ENCODE data around the gene SSUH2.

Gene SSUH2

DNA sequence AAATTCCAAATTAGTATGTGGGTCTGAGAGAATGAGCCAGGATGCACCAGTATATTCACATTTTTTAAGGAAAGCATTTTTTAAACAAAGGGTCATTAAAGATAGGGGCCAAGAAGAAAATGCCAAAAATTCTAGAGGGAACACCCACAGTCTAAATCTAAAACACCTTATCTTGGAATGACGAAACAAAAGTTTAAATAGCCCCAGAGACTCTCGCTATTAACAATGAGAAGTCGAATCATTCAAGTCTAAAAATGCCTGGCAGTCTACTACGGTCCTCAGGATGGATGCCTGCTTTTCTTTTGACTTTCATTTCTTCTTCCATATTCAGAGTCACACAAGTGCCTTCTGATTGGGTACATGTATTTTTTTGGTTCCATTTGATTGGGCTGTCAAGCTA lies 66.3 kb downstream of the SSUH2 start:
- no peak for DNase-seq

DNA sequence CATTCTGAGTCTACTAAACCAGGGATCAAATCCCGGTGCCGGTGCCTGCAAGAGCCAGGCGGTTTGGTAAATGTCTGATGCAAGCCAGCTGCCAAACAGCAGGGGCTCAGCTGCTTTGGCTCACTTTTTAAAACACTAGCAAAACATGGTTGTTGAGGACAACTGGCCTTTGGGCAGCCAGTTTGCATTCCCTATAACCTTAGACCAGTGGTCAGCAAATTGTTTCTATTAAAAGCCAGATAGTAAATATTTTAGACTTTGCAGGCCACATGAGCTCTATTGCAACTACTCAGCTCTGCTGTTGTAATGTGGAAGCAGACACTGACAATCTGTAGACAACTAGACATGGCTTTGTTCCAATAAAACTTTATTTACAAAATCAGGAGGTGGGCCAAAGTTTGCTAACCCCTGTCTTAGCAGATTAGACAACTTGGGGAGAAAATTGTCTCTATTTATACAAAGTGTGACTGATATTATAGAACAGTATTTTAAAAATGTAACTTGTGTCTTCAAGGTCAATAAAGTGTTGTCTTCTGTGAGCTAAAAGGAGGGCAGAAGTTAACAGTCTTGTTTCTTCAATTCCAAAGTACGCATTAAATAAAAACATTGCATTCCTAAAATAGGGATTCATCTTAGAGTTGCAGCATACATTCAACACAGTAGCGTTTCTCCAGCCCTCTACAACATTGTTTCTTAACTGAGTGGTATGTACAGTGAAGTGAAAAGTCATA lies 67.6 kb downstream of the SSUH2 start:
- no peak for DNase-seq

DNA sequence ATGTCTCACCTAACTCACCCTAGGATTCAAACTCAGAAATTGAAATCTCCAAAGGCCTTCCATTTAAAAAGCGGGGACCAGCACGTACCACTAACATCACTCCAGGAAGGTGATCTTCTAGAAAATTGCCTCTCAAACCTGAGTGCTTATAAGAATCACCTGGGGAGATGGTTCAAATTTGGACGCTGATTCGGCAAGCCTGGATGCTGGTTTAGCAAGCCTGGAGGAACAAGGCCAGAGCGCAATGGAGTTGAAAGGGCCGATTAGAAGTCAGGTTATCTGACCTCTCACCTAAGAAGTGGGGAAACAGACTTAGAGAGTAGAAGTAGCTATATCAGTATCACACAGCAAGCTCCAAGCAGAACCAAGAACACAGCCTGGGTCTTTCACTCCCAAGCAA lies 68.2 kb downstream of the SSUH2 start:
- DNase-seq, result no peak

DNA sequence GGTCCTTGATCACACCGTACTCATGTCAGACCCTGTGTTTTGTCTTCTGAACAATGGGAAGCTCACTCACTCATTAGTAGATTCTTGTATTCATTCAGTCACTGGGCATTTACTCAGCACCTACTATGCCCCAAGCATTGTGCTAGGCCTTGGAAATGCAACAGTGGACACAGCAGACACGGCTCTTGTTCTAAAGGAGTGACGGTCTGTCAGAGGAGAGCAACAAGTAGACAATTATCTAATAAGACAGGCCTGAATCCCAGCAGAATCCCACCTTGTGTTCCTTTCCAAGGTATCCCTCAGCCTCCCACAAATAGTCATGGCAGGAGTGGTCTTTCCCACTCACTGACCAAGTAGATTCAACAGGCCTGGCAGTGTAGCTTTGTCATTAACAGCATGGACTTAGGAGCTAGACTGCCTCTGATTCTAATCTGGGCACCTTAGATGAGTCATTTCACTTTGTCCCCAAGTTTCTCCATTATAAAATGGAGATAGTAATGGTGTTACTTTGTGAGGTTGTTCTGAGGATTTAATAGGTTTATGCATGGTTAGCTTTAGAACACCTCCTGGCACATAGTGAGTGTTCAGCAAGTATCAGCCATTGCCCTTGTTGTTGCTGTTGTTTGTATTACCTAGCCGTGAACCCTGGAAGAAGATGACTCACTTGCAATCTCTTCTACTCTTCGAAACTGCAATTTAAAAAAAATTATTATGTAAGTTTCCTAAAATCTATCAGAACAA lies 69.1 kb downstream of the SSUH2 start:
- no peak for DNase-seq

DNA sequence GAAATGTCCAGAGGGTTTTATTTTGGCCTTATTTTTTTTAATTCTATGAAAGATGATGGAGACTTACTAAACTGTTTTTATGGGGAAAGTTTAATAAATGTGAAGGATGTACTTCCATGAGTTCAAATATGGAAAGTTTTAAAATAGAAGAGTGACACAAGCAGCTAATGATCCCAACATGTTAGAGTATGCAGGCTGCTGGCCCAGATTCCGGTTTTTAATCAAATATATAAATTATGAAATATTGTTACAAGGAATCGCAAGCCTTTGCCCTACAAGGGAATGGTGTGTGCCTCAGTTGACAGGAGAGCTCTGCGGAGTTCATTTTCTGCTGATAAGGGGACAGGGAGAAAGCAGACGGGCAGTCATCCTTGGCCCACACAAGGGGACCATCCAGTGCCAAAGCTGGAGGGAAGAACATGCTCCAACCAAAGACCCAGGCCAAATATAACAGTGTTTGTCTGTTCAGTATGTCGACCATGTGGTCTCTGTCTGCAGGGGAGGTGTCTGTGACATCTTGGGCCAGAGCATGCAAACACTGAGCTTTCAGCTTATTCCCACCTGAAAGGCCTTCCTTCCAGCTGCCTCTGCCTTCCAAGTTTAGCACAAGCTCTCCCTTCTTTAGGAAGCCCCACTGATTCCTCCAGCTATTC lies 69.8 kb downstream of the SSUH2 start:
- no peak for DNase-seq

DNA sequence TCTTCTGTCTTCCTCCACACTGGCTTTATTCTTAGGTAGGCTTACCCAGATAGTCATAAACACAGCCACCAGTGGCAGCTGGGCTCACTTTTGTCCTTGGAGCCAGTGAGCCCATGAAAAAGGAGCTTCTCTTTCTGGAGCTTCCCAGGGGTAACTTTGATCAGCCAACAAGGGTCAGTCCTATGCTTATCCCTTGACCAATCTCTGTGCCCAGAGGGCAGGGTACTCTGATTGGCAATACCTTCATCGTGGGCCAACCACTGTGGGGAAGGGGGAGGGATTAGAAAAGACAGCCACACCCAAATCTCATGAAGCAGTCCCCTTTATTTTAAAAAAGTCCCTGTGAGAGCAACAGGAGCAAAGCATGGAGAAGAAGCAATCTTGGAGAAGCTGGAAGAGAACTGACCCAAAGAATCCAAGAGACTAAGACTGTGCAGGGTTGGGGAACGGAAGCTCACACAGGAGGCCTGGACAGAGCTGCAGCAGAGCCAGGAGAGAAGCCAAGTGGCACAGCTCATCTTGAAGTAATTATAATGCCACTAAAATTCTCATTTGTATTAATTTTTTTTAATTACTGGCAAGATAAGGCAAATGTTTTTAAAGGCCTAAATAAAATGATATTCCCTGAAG lies 70.4 kb downstream of the SSUH2 start:
- no peak for DNase-seq

DNA sequence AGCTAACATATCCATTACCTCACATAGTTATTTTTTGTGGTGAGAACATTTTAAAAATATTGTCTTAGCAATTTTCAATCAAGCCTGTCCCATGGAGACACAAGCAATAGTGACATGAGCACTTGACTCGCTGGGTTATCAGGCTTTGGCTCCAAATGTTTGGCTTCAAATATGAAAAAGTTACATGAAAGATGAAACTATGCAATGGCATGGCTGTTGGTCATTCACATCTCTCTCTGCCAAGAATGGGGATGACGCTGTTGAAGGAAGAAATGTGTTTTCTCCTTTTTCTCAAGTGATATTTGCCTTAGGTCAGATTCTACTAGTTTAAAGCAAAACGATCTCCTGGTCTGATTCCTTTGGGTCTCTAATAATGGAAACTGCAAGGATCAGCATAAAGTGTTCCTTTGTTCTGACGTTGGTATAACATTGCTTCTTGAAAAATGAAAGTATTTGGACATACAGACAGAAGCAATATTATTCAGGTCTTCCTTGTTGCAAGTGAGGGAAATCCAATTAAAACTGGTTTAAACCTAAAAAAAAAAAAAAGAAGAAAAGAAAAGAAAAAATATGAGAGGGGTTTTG lies 71.2 kb downstream of the SSUH2 start:
- no peak for DNase-seq

DNA sequence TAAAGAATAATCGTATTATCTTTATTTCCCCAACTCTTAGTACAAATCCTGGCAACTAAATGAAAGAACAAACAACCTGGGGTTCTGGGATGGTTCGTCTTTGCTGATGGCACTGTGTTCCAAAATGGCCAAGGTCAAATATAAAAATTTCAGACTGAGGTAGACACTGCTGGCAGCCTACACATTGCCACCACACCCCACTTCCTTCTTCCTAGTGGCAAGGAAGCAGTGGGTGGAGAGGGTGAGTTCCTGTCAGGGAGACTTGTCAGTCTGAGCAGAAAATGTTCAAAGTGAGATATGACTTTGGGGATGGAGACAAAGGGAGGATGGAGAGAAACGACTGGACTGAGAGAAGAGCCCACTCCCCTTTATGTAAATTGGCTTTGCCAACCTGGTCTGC lies 73.3 kb downstream of the SSUH2 start:
- no peak for DNase-seq
